Lower leg skin (tissue), 3 donors: Measurements from ENCODE around the gene UBQLN3.

ENCODE experiments used
- POLR2A ChIP-seq, 2 donors: fragments of 450-650 bp; IDR thresholded peaks; one replicate each; pipeline ENCODE4 v1.6.1; 2016 to 2017; ENCODE audit warnings: antibody characterized with exemption in 2 of 2, mild to moderate bottlenecking in 1 of 2, moderate library complexity in 1 of 2
- TF ChIP-seq, protein P1 (sequence below), 3 donors: fragments of 450-650 bp; IDR thresholded peaks; one replicate each; pipeline ENCODE4 v1.5.1; 2016; ENCODE audit warnings: antibody characterized with exemption in 3 of 3, mild to moderate bottlenecking in 3 of 3, moderate library complexity in 2 of 3

DNA sequence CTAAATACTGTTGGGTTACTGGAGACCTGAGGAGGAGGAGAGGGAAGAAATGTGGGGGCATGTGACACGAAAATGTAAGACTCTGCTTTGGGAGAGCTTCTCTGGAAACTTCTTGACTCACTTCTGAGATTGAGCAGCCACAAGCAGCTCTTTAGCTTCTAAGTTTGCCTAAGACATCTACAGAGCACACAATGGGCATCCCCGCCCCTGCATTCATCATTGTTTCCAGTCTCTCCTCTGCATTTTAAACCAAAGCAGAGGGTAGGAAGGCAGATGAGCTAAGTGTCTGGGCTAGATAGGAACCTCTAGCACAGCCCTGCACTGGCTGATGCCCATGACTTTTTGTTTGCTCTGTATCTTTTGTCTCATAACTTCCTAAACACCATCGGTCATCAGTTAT lies 23.3 kb downstream of the UBQLN3 start:
- TF ChIP-seq POLR2A (IDR thresholded peaks at IDR 0.05): no peak
- TF ChIP-seq, protein P1, sequence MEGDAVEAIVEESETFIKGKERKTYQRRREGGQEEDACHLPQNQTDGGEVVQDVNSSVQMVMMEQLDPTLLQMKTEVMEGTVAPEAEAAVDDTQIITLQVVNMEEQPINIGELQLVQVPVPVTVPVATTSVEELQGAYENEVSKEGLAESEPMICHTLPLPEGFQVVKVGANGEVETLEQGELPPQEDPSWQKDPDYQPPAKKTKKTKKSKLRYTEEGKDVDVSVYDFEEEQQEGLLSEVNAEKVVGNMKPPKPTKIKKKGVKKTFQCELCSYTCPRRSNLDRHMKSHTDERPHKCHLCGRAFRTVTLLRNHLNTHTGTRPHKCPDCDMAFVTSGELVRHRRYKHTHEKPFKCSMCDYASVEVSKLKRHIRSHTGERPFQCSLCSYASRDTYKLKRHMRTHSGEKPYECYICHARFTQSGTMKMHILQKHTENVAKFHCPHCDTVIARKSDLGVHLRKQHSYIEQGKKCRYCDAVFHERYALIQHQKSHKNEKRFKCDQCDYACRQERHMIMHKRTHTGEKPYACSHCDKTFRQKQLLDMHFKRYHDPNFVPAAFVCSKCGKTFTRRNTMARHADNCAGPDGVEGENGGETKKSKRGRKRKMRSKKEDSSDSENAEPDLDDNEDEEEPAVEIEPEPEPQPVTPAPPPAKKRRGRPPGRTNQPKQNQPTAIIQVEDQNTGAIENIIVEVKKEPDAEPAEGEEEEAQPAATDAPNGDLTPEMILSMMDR (IDR thresholded peaks at IDR 0.05): no peak
